GM19324 (cell line): ENCODE measurements around the gene IFI6.
"Not testable (repeated sequence)": the region's sequence is repeated elsewhere in the genome, so short reads cannot be mapped to it uniquely, and the experiment has no call there.

Experiments
- ATAC-seq: cut with Tn5 transposase; IDR thresholded peaks from one replicate; pipeline ENCODE4 v1.9.1; 2021; ENCODE audit warnings: mild to moderate bottlenecking, moderate library complexity; ENCODE audit not compliant: unreplicated experiment, low FRiP score

IFI6 gene

GRCh38 chr1:27652111-27652864 is 19.7 kb downstream of the IFI6 start:
- no peak for ATAC-seq

- no peak for ATAC-seq
Observed at GRCh38 chr1:27650539-27651175, 21.3 kb downstream of the IFI6 start.

GRCh38 chr1:27650171-27650538 is 21.8 kb downstream of the IFI6 start:
- no peak for ATAC-seq

- ATAC-seq = no peak
Observed at GRCh38 chr1:27649306-27649635, 22.7 kb downstream of the IFI6 start.

GRCh38 chr1:27648602-27649305 is 23.2 kb downstream of the IFI6 start:
- ATAC-seq = no peak

GRCh38 chr1:27647328-27647727 is 24.7 kb downstream of the IFI6 start:
- ATAC-seq = no peak

- ATAC-seq = no peak
Observed at GRCh38 chr1:27646676-27647075, 25.3 kb downstream of the IFI6 start.

- ATAC-seq = no peak
Observed at GRCh38 chr1:27645071-27645415, 26.9 kb downstream of the IFI6 start.

- no peak for ATAC-seq
Observed at GRCh38 chr1:27644369-27645070, 27.5 kb downstream of the IFI6 start.

GRCh38 chr1:27643600-27644368 is 28.2 kb downstream of the IFI6 start:
- peak; percentile 44 for ATAC-seq

- ATAC-seq = not testable (repeated sequence)
Observed at GRCh38 chr1:27640514-27640913, 31.5 kb downstream of the IFI6 start.

- no peak for ATAC-seq
Observed at GRCh38 chr1:27638805-27639204, 33.2 kb downstream of the IFI6 start.

- ATAC-seq = no peak
Observed at GRCh38 chr1:27638047-27638734, 33.8 kb downstream of the IFI6 start.

- no peak for ATAC-seq
Observed at GRCh38 chr1:27635396-27636142, 36.4 kb downstream of the IFI6 start.

GRCh38 chr1:27634985-27635367 is 37.0 kb downstream of the IFI6 start, which contains the start of gene FGR:
Gene FGR (minus strand): TSS chr1:27635185. CDS start chr1:27623916, 11,269 bp downstream.
- ATAC-seq = no peak

- ATAC-seq = no peak
Observed at GRCh38 chr1:27634177-27634984, 37.6 kb downstream of the IFI6 start.

GRCh38 chr1:27633640-27634176 is 38.3 kb downstream of the IFI6 start:
- no peak for ATAC-seq

- peak; percentile 3 for ATAC-seq
Observed at GRCh38 chr1:27633298-27633610, 38.7 kb downstream of the IFI6 start.
